HAP-1 (cell line): ENCODE data around the gene TMEM147.

Experiments
- DNase-seq, 2 experiments: peaks; one replicate each; pipeline ENCODE4 v3.0.0-alpha.2; 2016 to 2020; ENCODE audit warnings: low spot score in 2 of 2
- H3K27me3 ChIP-seq: fragments of 250-450 bp; sonication (Bioruptor Pico); 2 replicates; pipeline ENCODE4 v1.5.1; 2020; ENCODE audit warnings: low read depth, mild to moderate bottlenecking, moderate library complexity
- H3K36me3 ChIP-seq: fragments of 250-450 bp; sonication (Bioruptor Pico); replicated peaks from 2 replicates; pipeline ENCODE4 v1.5.1; 2020; ENCODE audit warnings: mild to moderate bottlenecking
- H3K4me1 ChIP-seq: fragments of 250-450 bp; sonication (Bioruptor Pico); 2 replicates; pipeline ENCODE4 v1.5.1; 2020; ENCODE audit warnings: mild to moderate bottlenecking
- H3K4me3 ChIP-seq: fragments of 250-450 bp; sonication (Bioruptor Pico); 2 replicates; pipeline ENCODE4 v1.5.1; 2020; ENCODE audit warnings: mild to moderate bottlenecking, moderate library complexity
- H3K9me3 ChIP-seq: fragments of 250-450 bp; sonication (Bioruptor Pico); 2 replicates; pipeline ENCODE4 v1.5.1; 2020; ENCODE audit warnings: mild to moderate bottlenecking, moderate library complexity
- in situ Hi-C: fragments of 300-500 bp; cut with MboI; formaldehyde crosslinking; loops from 3 replicates; pipeline ENCODE4 v1.14.3; 2020; ENCODE audit warnings: low sequenced_read_pairs, inconsistent platforms, mixed read lengths

TMEM147 gene

DNA sequence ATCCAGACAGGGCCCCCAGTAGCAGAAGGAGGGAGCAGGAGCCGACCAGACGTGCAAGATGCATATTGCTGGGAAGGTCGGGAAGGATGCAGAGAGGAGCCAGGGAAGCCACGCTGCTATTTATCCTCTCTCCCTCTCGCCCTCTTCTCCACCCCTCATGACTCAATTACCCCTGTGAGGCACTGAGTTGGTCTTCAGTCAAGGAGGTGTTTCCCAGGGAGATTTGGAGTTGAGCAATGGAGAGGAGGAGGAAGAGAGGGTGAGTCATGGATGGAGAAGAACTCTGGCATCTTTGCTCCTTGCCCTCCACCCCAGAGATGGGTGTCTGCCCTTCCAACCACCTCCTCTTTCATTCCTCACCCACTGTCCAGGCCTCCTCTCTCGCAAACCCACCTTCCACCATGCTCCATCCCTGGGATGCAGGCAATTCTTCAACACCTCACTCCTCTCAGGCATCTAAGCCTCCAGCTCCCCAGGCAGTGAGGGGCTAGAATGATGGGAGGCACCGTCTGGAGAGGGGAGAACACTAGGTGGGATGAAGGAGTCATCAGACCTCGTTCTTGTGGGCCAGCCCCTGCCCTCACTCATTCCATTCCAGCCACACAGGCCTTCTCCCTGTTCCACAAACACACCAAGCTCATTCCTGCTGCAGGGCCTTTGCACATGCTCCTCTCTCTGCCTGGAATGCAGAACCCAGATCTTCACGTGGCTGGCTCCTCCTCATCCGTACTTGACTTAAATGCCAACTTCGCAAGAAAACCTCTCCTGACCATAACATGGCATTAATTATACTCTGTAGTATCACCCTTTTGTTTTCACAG is 17.0 kb upstream of the TMEM147 start, which contains the start of gene SBSN:
TSS of gene SBSN (minus strand) at position 94 of the 821 bp plus-strand sequence. CDS start at position 64, 30 bp downstream.
- H3K27me3 ChIP-seq = peaks cover 20% of the 10 kb centered on the region
- in situ Hi-C loops = no loop called here
- no peaks in the 10 kb centered on the region for H3K36me3 ChIP-seq
- H3K9me3 ChIP-seq = no peaks in the 10 kb centered on the region
- H3K4me1 ChIP-seq = no peaks in the 10 kb centered on the region
- no peak within 1 kb of the TSS for H3K4me3 ChIP-seq
- no peak for DNase-seq

DNA sequence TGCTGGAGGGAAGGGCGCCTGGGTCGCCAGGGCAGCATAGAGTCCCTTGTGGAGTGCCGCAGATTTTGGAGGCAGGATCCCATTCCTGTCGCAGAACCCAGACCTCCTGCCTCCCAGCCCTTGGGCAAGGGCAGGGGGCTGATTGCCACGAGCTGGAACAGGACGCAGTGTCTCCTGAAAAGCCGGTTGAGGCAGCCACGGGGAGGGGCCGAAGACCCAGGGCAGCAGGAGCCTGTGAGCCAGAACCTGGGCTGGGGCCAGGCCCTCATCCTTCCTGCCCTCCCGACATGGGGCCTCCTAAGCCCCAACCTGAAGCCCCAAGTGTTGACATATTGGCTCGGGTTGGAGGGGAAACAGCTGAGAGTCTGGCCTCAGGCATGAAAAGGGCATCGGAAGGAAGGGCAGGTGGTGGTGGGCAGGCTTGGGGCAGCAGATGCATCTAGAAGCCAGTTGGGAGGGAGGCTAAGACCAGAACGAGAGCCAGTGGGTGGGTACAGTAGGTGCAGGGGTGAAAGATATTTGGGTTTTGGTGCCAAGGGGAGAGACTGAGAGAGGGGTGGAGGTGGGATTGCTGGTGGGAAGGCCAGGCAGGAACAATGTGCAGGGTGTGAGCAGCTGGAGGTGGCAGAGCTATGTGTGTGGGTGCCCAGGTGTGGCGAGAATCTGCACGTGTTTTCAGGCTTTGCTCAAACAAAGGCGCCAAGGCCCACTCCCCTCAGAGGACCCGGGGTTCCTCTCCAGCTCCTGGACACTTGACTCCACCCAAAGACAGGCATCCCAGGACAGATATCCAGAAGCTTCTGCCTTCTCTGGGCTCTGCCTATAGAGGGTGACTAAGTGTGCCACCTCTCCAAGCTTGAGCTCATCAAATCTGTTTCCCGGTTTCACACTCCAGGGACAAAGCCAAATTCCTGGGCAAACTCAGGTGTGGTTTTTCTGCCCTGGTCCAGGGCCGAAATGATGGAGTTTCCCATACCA is 15.9 kb upstream of the TMEM147 start:
- Histone ChIP-seq H3K36me3 (no peaks in the 10 kb centered on the region), H3K27me3 (peaks cover 20% of the 10 kb centered on the region), H3K4me3 (no peak overlapping the region), H3K4me1 (no peaks in the 10 kb centered on the region), H3K9me3 (no peaks in the 10 kb centered on the region)
- DNase-seq = no peak
- in situ Hi-C loops = no loop called here

DNA sequence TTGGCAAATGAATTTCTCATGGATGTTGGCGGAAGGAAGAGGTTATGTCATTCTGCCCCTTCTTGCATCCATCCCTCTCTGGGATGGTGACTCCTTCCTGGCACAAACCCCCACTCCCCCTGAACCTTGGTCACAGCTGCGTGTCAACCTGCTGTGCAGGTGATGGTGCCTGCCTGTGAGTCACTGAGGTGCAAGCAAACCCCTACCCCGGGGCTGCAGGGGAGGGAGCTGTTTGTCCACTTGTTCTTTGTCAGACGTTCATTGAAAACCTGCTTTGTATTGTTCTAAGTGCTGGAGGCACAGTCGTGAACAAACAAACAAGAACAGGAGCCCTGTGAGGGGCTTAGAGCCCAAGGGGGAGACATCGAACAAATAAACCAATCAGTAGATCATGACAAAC is 14.1 kb upstream of the TMEM147 start:
- H3K9me3 ChIP-seq = no peaks in the 10 kb centered on the region
- H3K27me3 ChIP-seq = peaks cover 17% of the 10 kb centered on the region
- DNase-seq = no peak
- H3K4me1 ChIP-seq = no peaks in the 10 kb centered on the region
- in situ Hi-C loops = no loop called here
- no peak overlapping the region for H3K4me3 ChIP-seq
- H3K36me3 ChIP-seq = no peaks in the 10 kb centered on the region

DNA sequence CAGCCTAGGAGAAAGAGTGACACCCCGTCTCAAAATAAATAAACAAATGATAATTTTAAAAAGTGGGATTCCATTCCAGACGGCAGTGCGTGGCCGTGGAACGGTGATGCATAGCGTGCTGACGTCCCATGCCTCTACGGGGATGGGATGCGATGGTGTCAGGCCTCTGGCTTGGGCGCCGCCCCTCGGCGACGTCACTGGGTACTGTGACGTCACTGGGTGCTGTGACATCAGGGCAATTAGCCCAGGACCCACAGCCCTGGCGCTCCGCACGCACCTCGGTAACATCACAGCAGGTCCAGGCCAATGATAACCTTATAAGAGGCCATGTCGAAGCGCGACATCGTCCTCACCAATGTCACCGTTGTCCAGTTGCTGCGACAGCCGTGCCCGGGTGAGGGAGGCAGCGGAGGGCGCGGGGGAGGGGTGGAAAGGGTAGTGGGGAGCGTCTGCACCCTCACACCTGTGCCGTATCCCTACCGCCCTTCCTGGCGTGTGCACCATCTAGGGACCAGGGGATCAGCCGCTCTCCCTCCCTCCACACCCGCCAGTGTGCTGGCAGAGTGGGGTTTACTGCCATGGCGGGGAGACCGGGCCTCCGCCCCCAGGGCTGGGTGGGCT is 12.1 kb upstream of the TMEM147 start, which contains the start of gene GAPDHS:
TSS of gene GAPDHS (plus strand) at position 256 of the 621 bp plus-strand sequence. CDS start at position 328, 72 bp downstream.
- H3K27me3 ChIP-seq = peaks cover 14% of the 10 kb centered on the region
- H3K4me1 ChIP-seq = no peaks in the 10 kb centered on the region
- H3K4me3 ChIP-seq = no peak within 1 kb of the TSS
- no peak for DNase-seq
- in situ Hi-C loops = no loop called here
- no peaks in the 10 kb centered on the region for H3K9me3 ChIP-seq
- H3K36me3 ChIP-seq = no peaks in the 10 kb centered on the region

DNA sequence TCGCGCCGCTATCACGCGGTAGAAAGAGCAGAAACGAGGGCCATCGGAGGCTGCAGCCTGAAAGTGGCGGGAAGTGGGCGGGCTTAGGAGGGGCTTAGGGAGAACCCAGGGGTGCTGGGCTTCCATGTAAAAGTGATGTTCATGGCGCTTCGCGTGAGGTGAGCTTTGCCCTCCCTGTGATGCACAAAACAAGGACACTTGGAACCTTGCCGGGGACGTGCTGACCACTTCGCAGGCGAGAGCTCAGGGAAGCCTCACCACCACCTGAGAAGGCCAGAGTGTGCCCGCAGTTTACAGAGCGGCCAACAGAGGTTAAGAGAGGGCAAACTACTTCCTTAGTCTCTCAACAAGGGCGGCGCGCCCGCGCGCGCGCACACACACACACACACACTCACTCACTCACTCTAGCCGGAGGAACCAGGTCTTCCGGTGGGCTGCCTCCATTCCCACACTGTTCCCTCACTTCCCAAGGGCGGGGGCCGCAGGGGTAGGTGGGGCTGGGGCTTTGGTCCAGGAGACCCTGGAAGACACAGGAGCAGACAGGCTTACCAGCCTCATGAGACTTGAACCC is 11.5 kb upstream of the TMEM147 start:
- Histone ChIP-seq H3K36me3 (no peaks in the 10 kb centered on the region), H3K9me3 (no peaks in the 10 kb centered on the region), H3K4me1 (no peaks in the 10 kb centered on the region), H3K27me3 (peaks cover 9% of the 10 kb centered on the region; the same call in 1 of the 2 replicates), H3K4me3 (no peak overlapping the region)
- DNase-seq = peak in 1 of 2 experiments; percentile 24
- in situ Hi-C loops = no loop called here

DNA sequence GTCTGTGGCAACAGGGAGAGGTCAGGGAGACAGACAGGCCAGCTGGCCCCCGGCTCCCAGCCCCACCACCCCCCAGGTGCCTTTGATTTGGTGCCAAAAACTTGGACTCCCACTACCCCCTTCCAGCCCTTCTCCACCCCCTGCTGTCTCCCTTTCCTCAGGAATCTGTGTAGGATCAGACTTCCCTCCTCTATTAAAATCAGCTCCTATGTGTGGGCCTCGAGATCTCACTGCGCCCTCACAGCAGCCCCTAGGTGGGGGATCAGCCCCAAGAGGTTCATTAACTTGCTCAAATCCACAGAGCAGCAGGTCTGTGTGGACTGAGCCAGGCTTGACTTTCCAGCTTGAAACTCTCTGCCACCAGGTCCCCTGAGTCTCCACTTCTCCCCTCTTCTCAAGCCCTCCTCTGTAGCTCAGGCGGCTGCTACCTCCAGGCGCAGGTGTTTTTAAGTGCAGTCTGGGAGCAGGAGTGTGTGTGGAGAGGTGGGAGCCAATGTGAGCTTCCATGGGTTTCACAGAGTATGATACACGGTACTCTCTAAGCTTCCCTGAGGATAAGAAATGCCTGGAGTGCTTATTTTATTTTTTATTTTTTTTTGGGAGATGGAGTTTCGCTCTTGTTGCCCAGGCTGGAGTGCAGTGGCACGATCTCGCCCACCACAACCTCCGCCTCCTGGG is 10.5 kb upstream of the TMEM147 start:
- Histone ChIP-seq H3K36me3 (peaks cover under 1% of the 10 kb centered on the region), H3K27me3 (no peaks in the 10 kb centered on the region), H3K4me1 (no peaks in the 10 kb centered on the region), H3K9me3 (no peaks in the 10 kb centered on the region), H3K4me3 (no peak overlapping the region)
- in situ Hi-C loops = no loop called here
- no peak for DNase-seq

DNA sequence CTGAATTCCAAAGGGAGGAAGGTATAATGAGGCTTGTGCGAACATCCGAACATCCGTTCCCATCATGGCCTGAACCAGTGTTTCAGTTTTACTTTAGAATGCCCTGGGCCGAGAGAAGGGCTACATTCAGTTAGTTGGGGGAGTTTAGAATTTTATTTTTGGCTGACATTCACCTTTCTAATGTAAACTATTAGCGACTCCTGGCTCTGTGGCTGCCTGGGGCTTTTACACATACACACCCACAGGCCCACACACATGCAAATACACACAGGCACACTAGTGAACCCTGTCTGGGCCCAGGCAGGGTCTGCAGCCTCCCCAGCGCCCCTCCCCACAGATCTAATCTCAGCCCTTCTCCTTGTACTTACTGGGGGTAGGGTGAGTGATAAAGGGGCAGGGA is 6.1 kb upstream of the TMEM147 start:
- DNase-seq = no peak
- H3K36me3 ChIP-seq = peaks cover 28% of the 10 kb centered on the region
- no peaks in the 10 kb centered on the region for H3K9me3 ChIP-seq
- H3K27me3 ChIP-seq = no peaks in the 10 kb centered on the region
- H3K4me1 ChIP-seq = peaks cover 2% of the 10 kb centered on the region
- in situ Hi-C loops = no loop called here
- H3K4me3 ChIP-seq = no peak overlapping the region

DNA sequence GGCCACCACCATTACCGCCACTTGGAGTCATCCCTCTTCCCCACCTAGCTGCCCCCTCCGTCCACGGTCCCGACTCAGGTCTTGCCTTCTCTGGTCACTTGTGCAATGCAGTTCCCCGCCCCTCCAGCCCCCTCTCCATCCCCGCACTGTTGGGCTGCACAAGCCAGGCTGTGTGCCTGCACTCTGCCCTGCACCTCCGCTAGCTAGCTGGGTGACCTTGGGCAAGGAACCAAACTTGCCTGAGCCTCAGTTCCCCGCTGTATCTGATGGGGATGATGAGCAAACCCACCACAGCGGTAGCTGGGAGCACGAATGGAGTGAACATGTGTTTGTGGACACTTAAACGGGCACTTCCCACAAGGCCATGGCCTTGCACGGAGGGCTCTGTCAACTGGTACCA is 5.6 kb upstream of the TMEM147 start:
- Histone ChIP-seq H3K4me1 (peaks cover 5% of the 10 kb centered on the region), H3K36me3 (peaks cover 28% of the 10 kb centered on the region), H3K4me3 (no peak overlapping the region), H3K27me3 (no peaks in the 10 kb centered on the region), H3K9me3 (no peaks in the 10 kb centered on the region)
- in situ Hi-C loops = no loop called here
- DNase-seq = no peak

DNA sequence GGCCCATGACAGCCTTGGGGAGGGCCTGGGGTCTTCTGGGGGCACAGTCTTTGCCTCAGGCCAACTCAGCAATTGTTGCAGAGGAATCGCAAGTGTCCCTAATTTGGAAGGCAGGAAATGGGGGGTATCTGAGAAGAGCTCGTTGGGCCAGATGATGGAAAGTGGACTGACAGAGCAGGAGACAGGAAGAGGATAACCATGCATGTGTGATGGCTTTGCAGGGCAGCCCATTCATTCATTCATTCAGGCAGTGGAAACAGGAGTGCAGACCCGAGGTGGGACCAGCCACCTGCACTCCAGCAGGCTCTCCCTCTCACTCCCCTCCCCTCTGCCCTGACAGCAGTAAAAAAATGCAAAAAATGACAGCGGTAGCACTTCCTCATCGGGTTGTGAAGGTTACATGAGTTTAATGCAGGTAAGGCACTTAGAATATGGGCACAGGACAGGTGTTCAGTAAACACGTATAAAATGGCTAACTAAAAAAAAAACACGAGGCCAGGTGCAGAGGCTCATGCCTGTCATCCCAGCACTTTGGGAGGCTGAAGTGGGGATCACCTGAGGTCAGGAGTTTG is 5.0 kb upstream of the TMEM147 start:
- in situ Hi-C loops = no loop called here
- no peaks in the 10 kb centered on the region for H3K27me3 ChIP-seq
- H3K9me3 ChIP-seq = no peaks in the 10 kb centered on the region; the same call in 1 of the 2 replicates
- peaks cover 5% of the 10 kb centered on the region for H3K4me1 ChIP-seq
- DNase-seq = no peak
- H3K36me3 ChIP-seq = peaks cover 31% of the 10 kb centered on the region
- H3K4me3 ChIP-seq = no peak overlapping the region

DNA sequence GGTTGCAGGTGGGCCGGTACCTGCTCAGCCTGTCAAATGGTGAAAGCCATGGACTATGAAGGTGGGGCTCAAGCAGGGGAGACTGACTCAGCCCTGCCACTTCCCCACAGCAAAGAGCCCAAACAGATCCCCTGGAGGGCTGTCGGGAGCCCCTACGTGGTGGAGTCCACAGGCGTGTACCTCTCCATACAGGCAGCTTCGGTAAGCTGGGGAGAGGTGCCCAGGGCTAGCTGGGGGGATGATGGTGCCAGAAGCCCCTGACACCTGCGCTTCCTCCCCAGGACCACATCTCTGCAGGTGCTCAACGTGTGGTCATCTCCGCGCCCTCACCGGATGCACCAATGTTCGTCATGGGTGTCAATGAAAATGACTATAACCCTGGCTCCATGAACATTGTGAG is 3.2 kb upstream of the TMEM147 start:
- H3K9me3 ChIP-seq = no peaks in the 10 kb centered on the region; the same call in 1 of the 2 replicates
- peaks cover 37% of the 10 kb centered on the region for H3K36me3 ChIP-seq
- in situ Hi-C loops = no loop called here
- no peak for DNase-seq
- H3K4me3 ChIP-seq = no peak overlapping the region
- H3K27me3 ChIP-seq = no peaks in the 10 kb centered on the region
- H3K4me1 ChIP-seq = peaks cover 9% of the 10 kb centered on the region

DNA sequence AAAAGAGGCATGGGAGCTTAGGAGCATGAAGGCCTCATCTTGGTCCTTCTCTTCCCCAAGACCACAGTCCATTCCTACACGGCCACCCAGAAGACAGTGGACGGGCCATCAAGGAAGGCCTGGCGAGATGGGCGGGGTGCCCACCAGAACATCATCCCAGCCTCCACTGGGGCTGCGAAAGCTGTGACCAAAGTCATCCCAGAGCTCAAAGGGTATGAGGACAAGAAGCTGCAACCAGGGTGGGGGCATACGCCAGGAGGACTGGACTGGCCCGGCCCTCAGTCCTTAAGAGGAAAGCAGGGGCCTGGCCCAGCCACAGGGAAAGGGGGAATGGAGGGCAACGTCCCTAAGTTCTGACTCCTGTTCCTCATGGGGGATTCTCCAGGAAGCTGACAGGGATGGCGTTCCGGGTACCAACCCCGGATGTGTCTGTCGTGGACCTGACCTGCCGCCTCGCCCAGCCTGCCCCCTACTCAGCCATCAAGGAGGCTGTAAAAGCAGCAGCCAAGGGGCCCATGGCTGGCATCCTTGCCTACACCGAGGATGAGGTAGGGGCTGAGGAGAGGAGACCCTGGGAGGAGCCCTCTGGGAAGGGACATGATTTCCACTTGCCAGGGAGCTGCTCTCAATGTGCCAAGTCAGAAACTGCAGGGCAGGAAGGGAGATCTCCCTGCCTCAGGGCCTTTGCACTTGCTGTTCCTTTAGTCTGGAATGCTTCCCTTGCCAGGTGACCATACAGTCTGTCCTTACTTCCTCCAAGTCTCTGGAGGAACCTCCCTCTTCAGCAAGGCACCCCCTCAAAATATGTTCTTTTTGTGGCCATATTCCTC is 1.9 kb upstream of the TMEM147 start:
- Histone ChIP-seq H3K36me3 (peaks cover 42% of the 10 kb centered on the region), H3K27me3 (no peaks in the 10 kb centered on the region), H3K9me3 (no peaks in the 10 kb centered on the region; the same call in 1 of the 2 replicates), H3K4me3 (peak overlapping the region; percentile 97; the same call in 1 of the 2 replicates), H3K4me1 (peaks cover 9% of the 10 kb centered on the region)
- in situ Hi-C loops = no loop called here
- no peak for DNase-seq
